OCI-LY7 (cell line): ENCODE measurements around the gene NABP2. TPM values are rescaled to one million over a fixed set of nuclear protein-coding genes. Genes with fewer than 3 reads are reported as not detected.
A peak's percentile ranks its signal among the peaks of the same experiment; 100 is the strongest.
"Not testable (repeated sequence)": the region's sequence is repeated elsewhere in the genome, so short reads cannot be mapped to it uniquely, and the experiment has no call there.

Source experiments
- BruUV-seq: library from RNA; stranded (reverse); fragments of 400-500 nt; replicated peaks from 2 replicates; lab custom pipeline; 2021; lab: Mats Ljungman, UMichigan
- CTCF ChIA-PET: fragments of 300-600 bp; sonication (Branson Sonifier 250); formaldehyde crosslinking; loops from one replicate; lab custom pipeline; 2022; ENCODE audit warnings: antibody characterized with exemption; ENCODE audit not compliant: unreplicated experiment; lab: Charles Lee
- POLR2A ChIA-PET: fragments of 300-600 bp; sonication (Branson Sonifier 250); formaldehyde crosslinking; loops from one replicate; lab custom pipeline; 2022; ENCODE audit warnings: antibody characterized with exemption; lab: Charles Lee
- DNase-seq: peaks from one replicate; pipeline ENCODE4 v3.0.0-alpha.2; 2015; ENCODE audit warnings: low spot score
- H2AFZ ChIP-seq: fragments of 200-600 bp; sonication (generic), shearing (Covaris generic); 2 replicates; pipeline ENCODE4 v1.6.1; 2014; ENCODE audit warnings: mild to moderate bottlenecking, antibody characterized with exemption, low read length, moderate library complexity
- H3K27ac ChIP-seq: fragments of 200-600 bp; sonication (generic); 2 replicates; pipeline ENCODE4 v1.5.1; 2014; ENCODE audit warnings: mixed run types, low read depth, mild to moderate bottlenecking, moderate library complexity, low read length, inconsistent platforms; ENCODE audit not compliant: poor library complexity, severe bottlenecking
- H3K36me3 ChIP-seq: fragments of 200-600 bp; sonication (generic); 2 replicates; pipeline ENCODE4 v1.6.1; 2014; ENCODE audit warnings: mild to moderate bottlenecking, antibody characterized with exemption, low read length, moderate library complexity, mixed read lengths; ENCODE audit not compliant: insufficient read depth
- H3K4me1 ChIP-seq: fragments of 200-600 bp; sonication (generic); 2 replicates; pipeline ENCODE4 v1.5.1; 2014; ENCODE audit warnings: mild to moderate bottlenecking, low read length; ENCODE audit not compliant: insufficient read depth, poor library complexity, severe bottlenecking
- H3K4me2 ChIP-seq: fragments of 200-600 bp; sonication (generic); 2 replicates; pipeline ENCODE4 v1.6.1; 2014; ENCODE audit warnings: mild to moderate bottlenecking, low read length
- H3K4me3 ChIP-seq: fragments of 200-600 bp; sonication (generic); 2 replicates; pipeline ENCODE4 v1.5.1; 2014; ENCODE audit warnings: mild to moderate bottlenecking, low read depth, low read length; ENCODE audit not compliant: poor library complexity, severe bottlenecking
- H3K79me2 ChIP-seq: fragments of 200-600 bp; sonication (generic); 2 replicates; pipeline ENCODE4 v1.6.1; 2016; ENCODE audit warnings: low read depth, mild to moderate bottlenecking, low read length, moderate library complexity, mixed read lengths; ENCODE audit not compliant: insufficient read depth
- H3K9me2 ChIP-seq: fragments of 200-600 bp; sonication (generic); 2 replicates; pipeline ENCODE4 v1.6.1; 2016; ENCODE audit warnings: mild to moderate bottlenecking, low read length, mixed read lengths; ENCODE audit not compliant: insufficient read depth
- H3K9me3 ChIP-seq: fragments of 200-600 bp; sonication (generic); 2 replicates; pipeline ENCODE4 v1.6.1; 2014; ENCODE audit warnings: mild to moderate bottlenecking, mixed run types, low read length, mixed read lengths
- H4K20me1 ChIP-seq: fragments of 200-600 bp; sonication (generic); 2 replicates; pipeline ENCODE4 v1.6.1; 2014; ENCODE audit warnings: mild to moderate bottlenecking, antibody characterized with exemption, low read length, moderate library complexity, mixed read lengths; ENCODE audit not compliant: insufficient read depth
- EZH2phosphoT487 ChIP-seq: fragments of 200-600 bp; sonication (generic); IDR thresholded peaks from 2 replicates; pipeline ENCODE4 v1.6.1; 2018; ENCODE audit warnings: low read depth, borderline replicate concordance, mild to moderate bottlenecking, mixed run types, antibody characterized with exemption, low read length, moderate library complexity, mixed read lengths
- intact Hi-C: fragments of 100-400 bp; cut with micrococcal nuclease; formaldehyde crosslinking; loops from one replicate; pipeline ENCODE4 v1.10.0; 2022; ENCODE audit not compliant: unreplicated experiment
- total RNA-seq, 2 experiments: library from RNA; depleted of rRNA in 1 of 2; stranded (reverse); fragments of >200 nt in 1 of 2; shearing (Covaris generic) in 1 of 2; gene quantifications; 2 replicates each; pipeline ENCODE4 v1.2.3, GENCODE V29; 2014 to 2022
- TF ChIP-seq, protein P1 (sequence below): fragments of 200-600 bp; sonication (generic); conservative IDR thresholded peaks from 2 replicates; pipeline ENCODE4 v1.5.1; 2014; ENCODE audit warnings: mild to moderate bottlenecking, antibody characterized with exemption, low read length, moderate library complexity, mixed read lengths

Gene NABP2
- total RNA-seq, 2 experiments from 2014 or later, result 37.5 to 61.1 TPM

DNA sequence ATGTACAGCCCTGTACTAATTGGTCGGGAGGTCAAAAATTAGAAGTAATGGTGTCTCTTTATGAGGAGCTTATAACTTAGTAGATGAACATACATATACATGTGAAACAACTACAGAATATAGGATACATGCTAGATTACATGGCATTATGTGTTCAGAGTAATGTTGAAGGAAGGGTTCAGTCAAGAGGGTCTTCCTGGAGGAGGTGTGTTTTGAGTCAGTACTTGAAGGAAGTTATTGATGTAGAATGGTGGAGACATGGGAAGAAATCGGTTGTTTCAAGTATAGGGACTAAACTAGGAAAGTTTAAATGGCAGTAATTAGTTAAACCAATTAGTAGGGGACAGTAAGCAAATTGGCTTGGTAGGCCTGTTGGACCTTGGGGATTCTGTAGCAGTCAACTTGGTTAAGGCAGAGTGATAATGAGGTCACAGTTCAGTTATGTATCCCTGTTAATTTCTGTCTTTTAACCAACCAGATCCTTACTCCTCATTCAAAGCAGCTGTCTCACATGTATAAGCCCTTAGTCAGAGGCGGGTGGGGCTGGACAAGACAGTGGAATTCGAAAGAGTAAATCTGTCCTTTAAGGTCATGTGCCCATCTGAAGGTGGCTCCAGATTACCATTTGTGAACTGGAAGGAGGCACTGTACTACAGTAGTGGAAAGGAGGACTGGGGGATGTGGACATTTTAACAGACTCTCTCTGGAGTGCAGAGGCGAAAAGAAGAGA, 37.5 kb downstream of the NABP2 start:
- DNase-seq, result no peak
- intact Hi-C loops, result no loop called here
- Histone ChIP-seq H3K36me3 (peaks cover 4% of the 10 kb centered on the region; the same call in 1 of the 2 replicates), H3K79me2 (peaks cover 12% of the 10 kb centered on the region; the same call in 1 of the 2 replicates), H3K27ac (no peak overlapping the region), H4K20me1 (0 out of 2 replicates have a peak, but pooled peaks cover 5% of the 10 kb centered on the region), H3K9me3 (no peaks in the 10 kb centered on the region), H3K4me2 (no peak overlapping the region), H3K4me3 (no peak overlapping the region), H3K9me2 (no peaks in the 10 kb centered on the region), H2AFZ (no peak overlapping the region), H3K4me1 (peaks cover 22% of the 10 kb centered on the region)
- CTCF ChIA-PET, result no interaction called here
- POLR2A ChIA-PET, result no interaction called here
- TF ChIP-seq, protein P1, sequence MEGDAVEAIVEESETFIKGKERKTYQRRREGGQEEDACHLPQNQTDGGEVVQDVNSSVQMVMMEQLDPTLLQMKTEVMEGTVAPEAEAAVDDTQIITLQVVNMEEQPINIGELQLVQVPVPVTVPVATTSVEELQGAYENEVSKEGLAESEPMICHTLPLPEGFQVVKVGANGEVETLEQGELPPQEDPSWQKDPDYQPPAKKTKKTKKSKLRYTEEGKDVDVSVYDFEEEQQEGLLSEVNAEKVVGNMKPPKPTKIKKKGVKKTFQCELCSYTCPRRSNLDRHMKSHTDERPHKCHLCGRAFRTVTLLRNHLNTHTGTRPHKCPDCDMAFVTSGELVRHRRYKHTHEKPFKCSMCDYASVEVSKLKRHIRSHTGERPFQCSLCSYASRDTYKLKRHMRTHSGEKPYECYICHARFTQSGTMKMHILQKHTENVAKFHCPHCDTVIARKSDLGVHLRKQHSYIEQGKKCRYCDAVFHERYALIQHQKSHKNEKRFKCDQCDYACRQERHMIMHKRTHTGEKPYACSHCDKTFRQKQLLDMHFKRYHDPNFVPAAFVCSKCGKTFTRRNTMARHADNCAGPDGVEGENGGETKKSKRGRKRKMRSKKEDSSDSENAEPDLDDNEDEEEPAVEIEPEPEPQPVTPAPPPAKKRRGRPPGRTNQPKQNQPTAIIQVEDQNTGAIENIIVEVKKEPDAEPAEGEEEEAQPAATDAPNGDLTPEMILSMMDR, result no peak
- no peak for TF ChIP-seq EZH2phosphoT487
- BruUV-seq, result no TSS peak

DNA sequence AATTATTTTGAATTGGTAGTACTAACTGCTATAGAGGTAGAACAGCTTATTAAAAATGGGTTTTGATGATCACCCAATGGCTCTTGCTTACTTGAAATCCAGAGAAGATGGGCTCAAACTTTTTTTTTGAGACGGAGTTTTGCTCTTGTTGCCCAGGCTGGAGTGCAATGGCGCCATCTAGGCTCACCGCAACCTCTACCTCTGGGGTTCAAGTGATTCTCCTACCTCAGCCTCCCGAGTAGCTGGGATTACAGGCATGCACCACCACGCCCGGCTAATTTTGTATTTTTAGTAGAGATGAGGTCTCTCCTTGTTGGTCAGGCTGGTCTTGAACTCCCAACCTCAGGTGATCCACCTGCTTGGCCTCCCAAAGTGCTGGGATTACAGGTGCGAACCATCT, 38.8 kb downstream of the NABP2 start:
- H3K4me2 ChIP-seq, H4K20me1 ChIP-seq, H3K9me3 ChIP-seq, H2AFZ ChIP-seq, H3K79me2 ChIP-seq, H3K27ac ChIP-seq, intact Hi-C loops, CTCF ChIA-PET, H3K9me2 ChIP-seq, DNase-seq, BruUV-seq, H3K4me3 ChIP-seq, H3K36me3 ChIP-seq: not testable (repeated sequence)
- TF ChIP-seq, protein P1, result peak; percentile 44; the same call in 1 of the 2 replicates
- peaks cover 22% of the 10 kb centered on the region for H3K4me1 ChIP-seq
- POLR2A ChIA-PET, result interaction anchor here (0.6 to 0.7 kb wide), 3 partner anchors 58 to 145 kb away, joined by 4 read pairs; no protein-coding TSS in a partner anchor

GRCh38 chr12:56266068-56266692, 42.0 kb downstream of the NABP2 start:
- Histone ChIP-seq H3K4me2 (peak overlapping the region; percentile 72), H3K4me1 (peaks cover 16% of the 10 kb centered on the region), H3K36me3 (peaks cover 15% of the 10 kb centered on the region), H2AFZ (peak overlapping the region; percentile 42), H3K27ac (peak overlapping the region; percentile 62), H3K4me3 (peak overlapping the region; percentile 69)
- H3K79me2 ChIP-seq, BruUV-seq, H4K20me1 ChIP-seq, DNase-seq, H3K9me2 ChIP-seq, H3K9me3 ChIP-seq, intact Hi-C loops: not testable (repeated sequence)
- ChIA-PET CTCF (interaction anchor here (0.6 kb wide), 1 partner anchor 9 kb away, joined by 3 read pairs; no protein-coding TSS in a partner anchor), POLR2A (interaction anchor here (0.6 to 1.5 kb wide), 2 partner anchors 44 to 199 kb away, joined by 3 to 7 read pairs; partner anchors contain the start of gene RNF41)
